IPS-15b (cell line): Measurements from ENCODE around the gene SCARF1.

ENCODE experiments used
- H3K27me3 ChIP-seq: one replicate; pipeline ENCODE4 v1.6.1; 2013; ENCODE audit warnings: low read length; ENCODE audit not compliant: control insufficient read depth, insufficient read depth
- H3K36me3 ChIP-seq: one replicate; pipeline ENCODE4 v1.6.1; 2013; ENCODE audit warnings: low read length; ENCODE audit not compliant: control insufficient read depth, insufficient read depth
- H3K4me1 ChIP-seq: one replicate; pipeline ENCODE4 v1.6.1; 2013; ENCODE audit warnings: mild to moderate bottlenecking, low read length; ENCODE audit not compliant: control insufficient read depth, insufficient read depth
- H3K4me3 ChIP-seq: one replicate; pipeline ENCODE4 v1.5.1; 2013; ENCODE audit warnings: low read depth, low read length
- H3K9ac ChIP-seq: one replicate; pipeline ENCODE4 v1.6.1; 2013; ENCODE audit warnings: low read depth, mild to moderate bottlenecking, low read length
- H3K9me3 ChIP-seq: one replicate; pipeline ENCODE4 v1.6.1; 2013; ENCODE audit warnings: mild to moderate bottlenecking, low read length; ENCODE audit not compliant: control insufficient read depth, insufficient read depth

SCARF1 gene

DNA sequence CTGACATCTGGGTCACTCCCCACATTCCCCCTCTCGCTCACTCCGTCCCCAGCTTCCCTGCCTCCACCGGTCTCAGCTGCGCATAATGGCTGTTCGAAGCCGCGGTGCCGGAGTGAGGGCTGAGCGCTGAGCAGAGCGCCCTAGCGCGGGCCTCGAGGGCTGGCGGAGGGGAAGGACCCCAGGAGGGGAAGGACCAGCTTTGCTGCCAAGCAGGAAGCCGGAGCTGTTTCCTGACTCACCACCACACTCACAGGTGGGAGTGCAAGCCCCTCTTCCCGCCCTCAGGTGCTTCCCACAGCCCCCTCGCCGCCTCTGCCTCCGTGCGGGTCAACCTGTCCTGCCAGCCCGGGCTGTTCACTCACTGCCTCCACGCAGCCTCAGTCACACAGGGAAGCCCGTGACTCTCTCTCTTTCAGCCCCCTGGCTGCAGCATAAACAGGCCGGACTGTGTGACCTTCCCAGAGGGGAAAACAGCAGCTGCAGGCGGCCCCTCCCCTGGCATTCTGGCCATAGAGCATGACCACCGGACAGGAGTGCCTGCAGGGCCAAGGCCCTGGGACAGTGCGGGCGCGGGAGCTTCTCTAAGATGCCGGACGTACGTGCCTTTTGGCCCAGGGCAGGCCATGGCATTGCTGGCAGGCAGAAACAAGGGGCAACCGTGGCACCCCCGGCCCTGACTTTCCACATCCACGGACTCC, 40.6 kb downstream of the SCARF1 start:
- H3K9me3 ChIP-seq = no peaks in the 10 kb centered on the region
- no peaks in the 10 kb centered on the region for H3K4me1 ChIP-seq
- no peaks in the 10 kb centered on the region for H3K36me3 ChIP-seq
- peak overlapping the region; percentile 47 for H3K9ac ChIP-seq
- H3K4me3 ChIP-seq = no peak overlapping the region
- H3K27me3 ChIP-seq = no peaks in the 10 kb centered on the region

DNA sequence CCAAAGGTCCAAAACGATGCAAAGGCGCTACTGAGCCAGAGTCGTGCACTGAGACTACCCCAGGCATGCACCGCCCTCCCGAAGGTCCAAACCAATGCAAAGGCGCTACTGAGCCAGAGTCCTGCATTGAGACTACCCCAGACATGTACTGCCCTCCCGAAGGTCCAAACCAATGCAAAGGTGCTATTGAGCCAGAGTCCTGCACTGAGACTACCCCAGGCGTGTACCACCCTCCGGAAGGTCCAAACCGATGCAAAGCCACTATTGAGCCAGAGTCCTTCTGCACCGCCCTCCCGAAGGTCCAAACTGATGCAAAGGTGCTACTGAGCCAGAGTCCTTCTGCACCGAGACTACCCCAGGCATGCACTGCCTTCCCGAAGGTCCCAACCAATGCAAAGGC, 44.0 kb downstream of the SCARF1 start:
- no peaks in the 10 kb centered on the region for H3K4me1 ChIP-seq
- H3K4me3 ChIP-seq = no peak overlapping the region
- H3K9me3 ChIP-seq = no peaks in the 10 kb centered on the region
- no peaks in the 10 kb centered on the region for H3K36me3 ChIP-seq
- no peak overlapping the region for H3K9ac ChIP-seq
- H3K27me3 ChIP-seq = no peaks in the 10 kb centered on the region

- H3K4me1 ChIP-seq = no peaks in the 10 kb centered on the region
- H3K27me3 ChIP-seq = no peaks in the 10 kb centered on the region
- H3K9me3 ChIP-seq = no peaks in the 10 kb centered on the region
- no peak overlapping the region for H3K4me3 ChIP-seq
- no peaks in the 10 kb centered on the region for H3K36me3 ChIP-seq
- no peak overlapping the region for H3K9ac ChIP-seq
These were observed 47.0 kb downstream of the SCARF1 start for GRCh38 chr17:1598399-1599095.

GRCh38 chr17:1597861-1598342, 47.6 kb downstream of the SCARF1 start:
- Histone ChIP-seq H3K4me1 (no peaks in the 10 kb centered on the region), H3K9ac (no peak overlapping the region), H3K4me3 (no peak overlapping the region), H3K36me3 (no peaks in the 10 kb centered on the region), H3K9me3 (no peaks in the 10 kb centered on the region), H3K27me3 (no peaks in the 10 kb centered on the region)

GRCh38 chr17:1593630-1593931, 52.0 kb downstream of the SCARF1 start:
- no peak overlapping the region for H3K9ac ChIP-seq
- no peaks in the 10 kb centered on the region for H3K9me3 ChIP-seq
- no peak overlapping the region for H3K4me3 ChIP-seq
- H3K36me3 ChIP-seq = peaks cover 3% of the 10 kb centered on the region
- no peaks in the 10 kb centered on the region for H3K27me3 ChIP-seq
- no peaks in the 10 kb centered on the region for H3K4me1 ChIP-seq

GRCh38 chr17:1592751-1593629, 52.5 kb downstream of the SCARF1 start:
- H3K9ac ChIP-seq = no peak overlapping the region
- no peaks in the 10 kb centered on the region for H3K9me3 ChIP-seq
- H3K27me3 ChIP-seq = no peaks in the 10 kb centered on the region
- no peak overlapping the region for H3K4me3 ChIP-seq
- H3K36me3 ChIP-seq = peaks cover 3% of the 10 kb centered on the region
- no peaks in the 10 kb centered on the region for H3K4me1 ChIP-seq

- Histone ChIP-seq H3K27me3 (no peaks in the 10 kb centered on the region), H3K9me3 (no peaks in the 10 kb centered on the region), H3K4me1 (no peaks in the 10 kb centered on the region), H3K9ac (no peak overlapping the region), H3K4me3 (no peak overlapping the region), H3K36me3 (peaks cover 6% of the 10 kb centered on the region)
These were observed 54.0 kb downstream of the SCARF1 start for GRCh38 chr17:1591474-1592090.

- Histone ChIP-seq H3K4me1 (no peaks in the 10 kb centered on the region), H3K36me3 (peaks cover 6% of the 10 kb centered on the region), H3K9me3 (no peaks in the 10 kb centered on the region), H3K9ac (no peak overlapping the region), H3K27me3 (no peaks in the 10 kb centered on the region), H3K4me3 (no peak overlapping the region)
These were observed 54.6 kb downstream of the SCARF1 start for GRCh38 chr17:1590747-1591473.

DNA sequence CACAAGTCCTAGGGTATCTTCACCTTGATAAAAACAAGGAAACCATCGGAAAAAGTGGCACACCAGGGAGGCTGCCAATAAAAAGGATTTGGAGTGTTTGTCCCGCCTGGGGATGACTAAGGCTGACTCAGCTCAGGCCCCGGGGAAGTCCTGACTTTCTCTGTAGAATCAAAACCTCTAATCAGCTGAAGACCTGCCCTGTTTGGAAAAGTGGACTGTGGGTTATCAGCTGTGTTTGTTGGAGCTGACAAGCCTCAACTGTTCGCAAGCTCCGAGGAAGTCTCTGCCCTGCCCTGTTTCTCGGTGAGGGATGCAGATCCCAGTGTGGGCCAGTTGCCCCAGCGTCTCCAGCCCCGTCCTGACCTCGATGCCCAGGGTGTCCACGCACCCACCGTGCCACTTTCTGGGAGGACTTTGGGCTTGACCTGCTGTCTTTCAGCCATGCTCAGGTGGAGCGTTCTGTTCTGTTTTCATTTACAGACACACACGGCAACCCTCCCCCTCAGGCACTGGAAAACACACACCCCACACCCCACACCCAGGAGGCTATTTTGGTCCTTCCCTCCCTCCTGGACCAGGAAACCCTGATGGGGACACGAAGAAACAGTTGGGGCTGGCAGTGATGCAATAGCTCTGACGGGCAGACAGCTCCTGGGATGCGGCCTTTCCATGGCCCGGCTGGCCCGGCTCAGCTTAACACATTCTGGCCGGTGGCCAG, 55.3 kb downstream of the SCARF1 start:
- Histone ChIP-seq H3K27me3 (no peaks in the 10 kb centered on the region), H3K4me3 (no peak overlapping the region), H3K9ac (no peak overlapping the region), H3K4me1 (peaks cover 4% of the 10 kb centered on the region), H3K9me3 (no peaks in the 10 kb centered on the region), H3K36me3 (peaks cover 6% of the 10 kb centered on the region)

DNA sequence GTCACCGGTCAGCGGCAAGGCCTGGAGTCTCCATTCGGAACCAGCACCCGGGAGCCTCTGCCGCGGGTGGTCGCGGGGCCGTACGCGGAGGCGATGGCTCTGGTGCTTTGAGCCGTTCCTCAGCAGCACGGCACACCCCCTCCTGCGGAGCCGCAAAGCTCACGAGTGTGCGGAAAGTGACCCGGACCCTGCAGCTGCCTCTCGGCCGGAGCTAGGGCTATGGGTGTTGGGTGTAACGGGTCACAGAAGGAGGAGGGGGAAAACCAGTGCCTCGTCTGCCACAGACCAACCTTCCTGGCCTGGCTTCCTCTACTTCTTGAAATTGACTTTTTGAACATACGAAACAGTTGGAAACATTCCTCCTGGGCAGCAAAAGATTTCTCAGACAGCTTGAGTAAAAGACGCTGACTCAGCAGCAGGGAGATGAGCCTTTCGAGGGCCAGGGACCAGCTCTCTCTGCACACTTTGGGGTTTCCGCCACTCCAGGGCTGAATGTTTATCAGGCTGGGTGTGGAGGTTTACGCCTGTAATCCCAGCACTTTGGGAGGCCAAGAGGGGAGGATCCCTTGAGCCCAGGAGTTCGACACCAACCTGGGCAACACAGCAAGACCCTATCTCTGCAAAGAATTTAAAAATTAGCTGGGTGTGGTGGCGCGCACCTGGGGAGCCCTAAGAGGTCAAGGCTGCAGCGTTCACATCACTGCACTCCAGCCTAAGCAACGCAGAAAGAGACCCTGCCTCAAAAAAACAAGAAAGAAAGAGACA, 56.5 kb downstream of the SCARF1 start:
- Histone ChIP-seq H3K4me3 (no peak overlapping the region), H3K9ac (peak overlapping the region; percentile 16), H3K4me1 (peaks cover 6% of the 10 kb centered on the region), H3K27me3 (no peaks in the 10 kb centered on the region), H3K36me3 (peaks cover 6% of the 10 kb centered on the region), H3K9me3 (no peaks in the 10 kb centered on the region)
